Muscle layer of duodenum (tissue), 2 donors: ENCODE results near the gene EFNA2.

Source experiments
- H3K27ac ChIP-seq: one replicate; pipeline ENCODE4 v1.7.0; 2013; ENCODE audit warnings: mild to moderate bottlenecking, low read length
- H3K27me3 ChIP-seq: one replicate; pipeline ENCODE4 v1.7.0; 2013; ENCODE audit warnings: low read depth, mild to moderate bottlenecking, control low read depth, low read length
- H3K36me3 ChIP-seq, 2 donors: one replicate each; pipeline ENCODE4 v1.7.0; 2013; ENCODE audit warnings: low read length in 2 of 2, control low read depth in 1 of 2, mild to moderate bottlenecking in 1 of 2; ENCODE audit not compliant: insufficient read depth in 2 of 2, control insufficient read depth in 1 of 2
- H3K4me1 ChIP-seq, 2 donors: one replicate each; pipeline ENCODE4 v1.7.0; 2013; ENCODE audit warnings: low read length in 2 of 2, mild to moderate bottlenecking in 2 of 2, control low read depth in 1 of 2, moderate library complexity in 1 of 2; ENCODE audit not compliant: insufficient read depth in 2 of 2, control insufficient read depth in 1 of 2
- H3K4me3 ChIP-seq, 2 donors: one replicate each; pipeline ENCODE4 v1.7.0; 2013; ENCODE audit warnings: low read length in 2 of 2, low read depth in 1 of 2, mild to moderate bottlenecking in 1 of 2
- H3K9me3 ChIP-seq, 2 donors: one replicate each; pipeline ENCODE4 v1.7.0; 2013; ENCODE audit warnings: low read length in 2 of 2, control low read depth in 1 of 2, mild to moderate bottlenecking in 1 of 2; ENCODE audit not compliant: control insufficient read depth in 1 of 2
- donor health status: healthy.

The EFNA2 gene

DNA sequence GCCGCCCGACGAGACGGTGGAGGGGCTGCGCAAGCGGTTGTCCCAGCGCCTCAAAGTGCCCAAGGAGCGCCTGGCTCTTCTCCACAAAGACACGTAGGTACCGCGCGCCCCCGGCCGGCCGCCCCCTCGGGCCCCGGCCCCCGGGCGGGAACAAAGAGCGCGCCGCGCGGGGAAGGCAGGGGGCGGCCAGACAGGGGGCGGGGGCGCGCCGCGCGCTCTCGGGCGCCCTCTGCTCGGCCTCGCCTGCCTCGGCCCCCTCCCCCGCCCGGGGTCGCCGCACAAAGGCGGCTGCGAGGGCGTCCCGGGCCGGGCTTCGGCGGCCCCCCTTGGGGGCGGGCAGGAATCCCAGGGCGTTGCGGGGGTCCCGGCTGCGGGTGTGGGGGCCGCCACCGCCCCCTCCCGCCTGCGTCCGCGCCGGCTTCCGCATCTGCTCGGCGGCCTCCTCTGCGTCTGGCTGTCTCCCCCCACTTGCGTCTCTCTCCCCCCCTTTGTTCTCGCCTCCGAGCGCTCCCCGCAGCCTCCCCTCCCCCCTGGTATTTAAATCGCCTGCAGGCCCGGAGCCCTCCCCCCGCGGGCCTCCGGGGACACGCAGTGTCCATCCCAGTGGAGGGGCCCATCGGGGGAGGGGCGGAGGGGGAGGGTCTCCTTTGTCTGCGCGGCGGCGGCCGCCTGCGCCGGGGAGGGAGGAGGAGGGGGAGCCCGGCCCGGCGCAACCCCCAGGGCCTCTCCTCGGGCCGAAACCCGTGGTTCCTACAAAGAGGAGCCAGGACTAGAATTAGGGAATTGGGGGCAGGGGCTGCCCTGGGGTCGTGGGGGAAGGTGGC is 35.0 kb upstream of the EFNA2 start:
- Histone ChIP-seq H3K4me3 (peak overlapping the region; percentile 77 to 93), H3K27ac (peak overlapping the region; percentile 92), H3K27me3 (no peaks in the 10 kb centered on the region), H3K4me1 (peaks cover 6 to 34% of the 10 kb centered on the region in 2 donors), H3K36me3 (peaks cover 21 to 32% of the 10 kb centered on the region in 2 donors), H3K9me3 (no peaks in the 10 kb centered on the region)

DNA sequence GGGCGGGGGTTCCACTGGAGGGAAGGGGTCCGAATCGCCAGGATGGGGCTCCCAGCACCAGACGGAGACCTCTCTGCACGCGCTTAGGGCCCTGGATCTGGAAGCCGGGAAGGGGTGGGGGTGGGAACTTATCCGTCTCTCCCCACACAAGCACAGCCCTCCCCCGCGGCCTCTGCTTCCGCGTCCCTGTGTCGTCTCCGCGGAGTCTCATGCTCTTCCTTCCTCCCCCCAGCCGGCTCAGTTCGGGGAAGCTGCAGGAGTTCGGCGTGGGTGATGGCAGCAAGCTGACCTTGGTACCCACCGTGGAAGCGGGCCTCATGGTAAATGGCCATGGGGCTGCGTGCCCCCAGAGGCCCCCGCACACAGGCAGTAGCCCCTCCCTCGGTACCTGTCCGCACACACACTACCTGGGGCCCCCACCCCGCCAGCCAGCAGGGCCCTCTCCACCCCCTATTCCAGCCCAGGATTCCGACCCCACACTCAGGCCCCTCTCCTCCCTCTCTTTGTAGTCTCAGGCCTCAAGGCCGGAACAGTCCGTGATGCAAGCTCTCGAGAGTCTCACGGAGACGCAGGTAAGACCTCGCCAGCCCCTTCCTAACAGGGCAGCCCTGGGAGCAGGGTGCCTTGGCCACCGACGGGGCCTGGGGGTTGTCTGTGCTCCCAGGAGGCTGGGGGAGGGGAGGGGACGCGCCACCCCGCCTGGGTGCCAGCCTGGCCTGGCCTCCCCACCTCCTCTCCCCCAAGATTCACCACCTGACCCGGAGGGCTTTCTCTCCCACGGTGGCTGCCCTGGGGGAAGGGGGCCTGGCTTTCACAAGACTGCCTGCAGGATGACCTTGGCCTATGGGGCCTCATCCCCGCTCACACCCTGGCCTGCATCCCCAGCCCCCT is 34.1 kb upstream of the EFNA2 start:
- Histone ChIP-seq H3K4me3 (peak overlapping the region; percentile 77 to 93), H3K9me3 (no peaks in the 10 kb centered on the region), H3K4me1 (peaks cover 6 to 37% of the 10 kb centered on the region in 2 donors), H3K27ac (peak overlapping the region; percentile 92), H3K27me3 (no peaks in the 10 kb centered on the region), H3K36me3 (peaks cover 26 to 39% of the 10 kb centered on the region in 2 donors)

GRCh38 chr19:1252221-1252820 is 33.4 kb upstream of the EFNA2 start:
- Histone ChIP-seq H3K27me3 (no peaks in the 10 kb centered on the region), H3K36me3 (peaks cover 28 to 46% of the 10 kb centered on the region in 2 donors), H3K27ac (peak overlapping the region; percentile 92), H3K9me3 (no peaks in the 10 kb centered on the region), H3K4me1 (peaks cover 6 to 42% of the 10 kb centered on the region in 2 donors), H3K4me3 (peak overlapping the region; percentile 77 to 93)

- Histone ChIP-seq H3K36me3 (peaks cover 28 to 51% of the 10 kb centered on the region in 2 donors), H3K27ac (peak overlapping the region; percentile 93), H3K4me1 (peaks cover 6 to 44% of the 10 kb centered on the region in 2 donors)
These were observed 32.7 kb upstream of the EFNA2 start for GRCh38 chr19:1252821-1253513.

DNA sequence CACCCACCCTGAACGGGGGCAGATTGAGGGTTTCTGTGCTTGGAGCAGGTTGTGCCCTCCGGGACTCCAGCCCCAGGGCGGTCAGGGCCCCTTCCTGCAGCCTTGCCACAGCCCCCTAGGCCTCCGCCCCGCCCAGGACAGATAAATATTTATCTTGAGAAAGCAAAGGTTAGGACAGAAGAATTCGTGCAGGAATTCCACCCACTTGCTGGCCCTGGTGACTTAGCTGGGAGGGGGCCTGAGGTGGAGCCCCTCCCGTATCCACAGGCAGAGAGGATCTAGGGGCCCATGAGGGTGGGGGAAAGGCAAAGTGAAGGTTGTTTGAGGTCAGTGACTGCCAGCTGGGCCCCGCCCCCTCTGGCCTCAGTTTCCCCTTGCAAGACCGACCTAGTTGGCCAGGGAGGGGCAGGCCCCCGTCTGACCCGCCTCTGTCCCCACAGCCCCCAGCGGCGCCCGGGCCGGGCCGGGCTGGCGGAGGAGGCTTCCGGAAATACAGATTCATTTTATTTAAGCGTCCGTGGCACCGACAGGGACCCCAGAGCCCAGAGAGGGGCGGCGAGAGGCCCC is 32.1 kb upstream of the EFNA2 start:
- peak overlapping the region; percentile 53 to 93 for H3K4me3 ChIP-seq
- no peaks in the 10 kb centered on the region for H3K27me3 ChIP-seq
- H3K36me3 ChIP-seq, result peaks cover 28 to 52% of the 10 kb centered on the region in 2 donors
- H3K4me1 ChIP-seq, result peaks cover 10 to 49% of the 10 kb centered on the region in 2 donors
- no peaks in the 10 kb centered on the region for H3K9me3 ChIP-seq
- peak overlapping the region; percentile 93 for H3K27ac ChIP-seq

More at GRCh38 chr19:1252821-1253513, 32.7 kb upstream of the EFNA2 start:
- Histone ChIP-seq H3K9me3 (no peaks in the 10 kb centered on the region), H3K4me3 (peak overlapping the region; percentile 53 to 93), H3K27me3 (no peaks in the 10 kb centered on the region)

DNA sequence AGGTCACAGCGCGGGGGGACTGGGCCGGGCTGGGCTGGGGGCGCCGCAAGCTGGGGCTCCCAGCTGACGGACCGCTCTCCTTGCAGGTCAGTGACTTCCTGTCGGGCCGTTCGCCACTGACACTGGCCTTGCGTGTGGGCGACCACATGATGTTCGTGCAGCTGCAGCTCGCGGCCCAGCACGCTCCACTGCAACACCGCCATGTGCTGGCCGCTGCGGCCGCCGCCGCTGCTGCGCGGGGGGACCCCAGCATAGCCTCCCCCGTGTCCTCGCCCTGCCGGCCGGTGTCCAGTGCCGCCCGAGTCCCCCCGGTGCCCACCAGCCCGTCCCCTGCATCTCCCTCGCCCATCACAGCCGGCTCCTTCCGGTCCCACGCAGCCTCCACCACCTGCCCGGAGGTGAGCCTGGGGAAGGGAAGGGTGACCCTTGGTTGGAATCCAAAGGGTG is 31.6 kb upstream of the EFNA2 start:
- Histone ChIP-seq H3K27me3 (no peaks in the 10 kb centered on the region), H3K4me1 (peaks cover 10 to 49% of the 10 kb centered on the region in 2 donors), H3K27ac (peak overlapping the region; percentile 93), H3K4me3 (peak overlapping the region in 1 of 2 donors; percentile 93), H3K36me3 (peaks cover 28 to 52% of the 10 kb centered on the region in 2 donors), H3K9me3 (no peaks in the 10 kb centered on the region)

GRCh38 chr19:1254530-1255185 is 31.0 kb upstream of the EFNA2 start:
- Histone ChIP-seq H3K27me3 (no peaks in the 10 kb centered on the region), H3K4me1 (peaks cover 12 to 51% of the 10 kb centered on the region in 2 donors), H3K36me3 (peaks cover 28 to 52% of the 10 kb centered on the region in 2 donors), H3K4me3 (peak overlapping the region; percentile 16 to 93), H3K9me3 (no peaks in the 10 kb centered on the region), H3K27ac (peak overlapping the region; percentile 88)

- H3K4me1 ChIP-seq, result peaks cover 16 to 59% of the 10 kb centered on the region in 2 donors
- peaks cover 28 to 52% of the 10 kb centered on the region in 2 donors for H3K36me3 ChIP-seq
- H3K27me3 ChIP-seq, result no peaks in the 10 kb centered on the region
- peak overlapping the region in 1 of 2 donors; percentile 32 for H3K4me3 ChIP-seq
- H3K9me3 ChIP-seq, result no peaks in the 10 kb centered on the region
- peak overlapping the region; percentile 88 for H3K27ac ChIP-seq
These were observed 30.2 kb upstream of the EFNA2 start for GRCh38 chr19:1255186-1256161.

- Histone ChIP-seq H3K4me1 (peaks cover 21 to 65% of the 10 kb centered on the region in 2 donors), H3K27ac (no peak overlapping the region), H3K36me3 (peaks cover 24 to 41% of the 10 kb centered on the region in 2 donors), H3K4me3 (no peak overlapping the region), H3K9me3 (no peaks in the 10 kb centered on the region), H3K27me3 (no peaks in the 10 kb centered on the region)
These were observed 28.8 kb upstream of the EFNA2 start for GRCh38 chr19:1256646-1257474.
